Measurements from ENCODE around the gene FANCD2OS.
"Not testable (repeated sequence)": the region's sequence is repeated elsewhere in the genome, so short reads cannot be mapped to it uniquely, and the experiment has no call there.

FANCD2OS gene, protein sequence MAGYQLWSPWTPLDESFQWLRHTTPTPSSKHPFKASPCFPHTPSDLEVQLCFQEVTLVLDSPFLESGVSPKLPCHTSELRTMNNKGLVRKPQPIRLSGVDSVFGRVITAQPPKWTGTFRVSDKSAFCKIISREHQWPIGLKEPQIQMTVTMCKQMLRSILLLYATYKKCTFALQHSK

DNA sequence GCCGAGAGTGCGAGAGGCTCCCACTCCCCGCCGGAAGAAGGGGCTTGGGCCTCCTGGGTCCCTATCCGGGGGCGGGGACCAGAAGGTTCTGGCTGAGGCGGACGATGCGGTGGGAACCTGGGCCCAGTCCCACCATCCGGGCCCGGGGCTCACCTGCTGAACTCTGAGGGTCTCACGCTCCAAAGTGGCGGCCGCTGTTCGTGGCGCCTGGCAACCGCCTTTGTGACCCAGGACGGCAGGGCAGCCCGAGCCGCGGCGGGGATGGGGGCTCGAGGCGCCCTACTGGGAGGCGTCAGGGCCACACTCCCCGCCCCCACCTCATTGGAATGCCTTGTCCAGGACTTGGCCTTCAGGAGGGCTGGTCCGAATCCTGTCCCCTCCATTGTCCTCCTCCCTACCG is at the start of gene FANCD2OS:
FANCD2OS (minus strand) TSS at position 165 of the 400 bp plus-strand sequence. CDS start 3,481 bp downstream, outside the sequence.
- DNase-seq (ENCODE audit: low spot score), result no peak

DNA sequence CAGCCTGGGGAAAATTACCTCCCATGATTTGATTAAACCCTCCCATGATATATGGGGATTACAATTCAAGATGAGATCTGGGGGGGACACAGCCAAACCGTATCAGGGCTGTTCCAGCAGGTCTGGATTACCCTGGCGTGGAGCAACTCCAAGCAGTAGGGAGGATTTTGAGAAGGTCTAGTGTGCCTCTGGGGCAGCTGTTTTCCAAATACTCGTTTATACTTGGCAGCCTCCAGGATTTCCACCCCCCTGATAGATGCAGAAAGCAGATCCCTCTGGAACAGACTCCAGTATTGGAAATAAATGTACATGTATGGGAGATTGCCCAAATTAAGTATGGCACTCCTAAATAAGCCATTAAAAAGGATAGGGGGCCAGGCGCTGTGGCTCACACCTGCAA is 49.0 kb upstream of the FANCD2OS start:
- no peak for DNase-seq (ENCODE audit: low spot score)

DNA sequence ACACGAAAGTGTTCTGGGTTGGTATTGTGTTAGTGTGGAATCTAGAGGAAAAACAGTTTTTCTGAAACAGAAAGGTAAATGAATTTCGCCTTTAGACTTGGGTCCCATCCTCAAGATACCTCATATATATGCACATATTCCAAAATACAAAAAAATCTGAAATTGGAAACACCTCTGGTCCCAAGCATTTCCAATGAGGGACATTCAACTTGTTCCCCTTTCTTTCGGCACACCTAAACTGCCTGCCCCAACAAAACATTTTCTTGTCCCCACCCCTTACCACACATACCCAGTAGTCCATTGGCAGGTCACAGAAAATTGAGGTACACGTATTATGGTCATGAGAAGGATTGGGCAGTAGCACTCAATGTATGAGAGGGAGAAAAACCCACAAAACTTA is 47.6 kb upstream of the FANCD2OS start:
- DNase-seq (ENCODE audit: low spot score), result no peak

DNA sequence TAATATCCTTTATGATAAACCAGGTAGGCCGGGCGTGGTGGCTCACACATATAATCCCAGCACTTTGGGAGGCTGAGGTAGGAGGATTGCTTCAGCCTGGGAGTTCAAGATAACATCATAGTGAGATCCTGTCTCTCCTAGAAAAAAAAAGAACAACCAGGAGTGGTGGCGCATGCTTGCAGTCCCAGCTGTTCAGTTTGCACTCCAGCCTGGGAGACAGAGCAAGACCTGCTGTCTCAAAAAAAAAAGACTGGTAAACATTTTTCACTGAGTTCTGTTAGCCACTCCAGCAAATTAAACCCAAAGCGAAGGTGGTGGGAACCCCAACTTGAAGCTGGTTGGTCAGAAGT is 47.0 kb upstream of the FANCD2OS start:
- DNase-seq (ENCODE audit: low spot score), result no peak

DNA sequence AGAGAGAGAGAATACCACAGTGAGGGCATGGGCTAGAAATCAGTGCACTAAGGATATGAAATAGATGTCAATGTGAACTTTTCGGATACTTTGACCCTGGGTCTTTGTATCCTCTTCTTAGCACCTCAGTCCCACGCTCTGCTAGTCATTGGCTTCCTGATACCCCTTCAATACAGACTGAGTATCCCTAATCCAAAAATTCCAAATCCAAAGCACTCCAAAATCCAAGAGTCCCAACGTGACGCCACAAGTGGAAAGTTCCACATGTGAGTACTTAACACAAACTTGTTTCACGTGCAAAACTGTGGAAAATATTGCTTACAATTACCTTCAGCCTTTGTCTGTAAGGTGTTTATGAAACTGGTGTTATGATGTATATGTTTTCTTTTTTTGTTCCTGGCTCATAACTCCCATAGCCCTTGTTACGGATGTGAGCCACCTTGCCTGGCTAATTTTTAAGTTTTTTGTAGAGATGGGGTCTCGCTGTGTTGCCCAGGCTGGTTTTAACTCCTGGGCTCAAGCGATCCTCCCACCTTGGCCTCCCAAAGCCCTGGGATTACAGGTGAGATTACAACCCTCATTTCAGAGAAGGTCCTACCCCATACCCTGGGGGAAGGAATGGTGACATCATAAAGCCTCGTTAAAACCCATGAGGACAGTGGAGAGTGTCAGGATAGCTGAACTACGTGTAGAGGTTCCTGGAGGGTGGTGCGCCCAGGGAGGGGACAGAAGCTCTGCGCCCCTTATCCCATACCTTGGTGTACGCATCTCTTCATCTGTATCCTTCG is 46.5 kb upstream of the FANCD2OS start:
- no peak for DNase-seq (ENCODE audit: low spot score)

DNA sequence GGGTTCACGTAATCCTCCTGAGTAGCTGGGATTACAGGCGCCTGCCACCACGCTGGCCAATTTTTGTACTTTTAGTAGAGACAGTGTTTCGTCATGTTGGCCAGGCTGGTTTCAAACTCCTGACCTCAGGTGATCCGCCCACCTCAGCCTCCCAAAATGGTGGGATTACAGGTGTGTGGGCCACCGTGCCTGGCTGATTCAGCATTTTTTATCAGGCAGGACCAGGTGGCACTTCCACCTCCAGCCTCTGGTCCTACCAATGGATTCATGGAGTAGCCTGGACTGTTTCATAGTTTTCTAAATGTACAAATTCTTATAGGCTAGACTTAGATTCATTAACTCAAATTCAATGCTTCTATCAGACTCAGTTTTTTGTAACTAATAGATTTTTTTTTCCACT is 42.9 kb upstream of the FANCD2OS start:
- no peak for DNase-seq (ENCODE audit: low spot score)

DNA sequence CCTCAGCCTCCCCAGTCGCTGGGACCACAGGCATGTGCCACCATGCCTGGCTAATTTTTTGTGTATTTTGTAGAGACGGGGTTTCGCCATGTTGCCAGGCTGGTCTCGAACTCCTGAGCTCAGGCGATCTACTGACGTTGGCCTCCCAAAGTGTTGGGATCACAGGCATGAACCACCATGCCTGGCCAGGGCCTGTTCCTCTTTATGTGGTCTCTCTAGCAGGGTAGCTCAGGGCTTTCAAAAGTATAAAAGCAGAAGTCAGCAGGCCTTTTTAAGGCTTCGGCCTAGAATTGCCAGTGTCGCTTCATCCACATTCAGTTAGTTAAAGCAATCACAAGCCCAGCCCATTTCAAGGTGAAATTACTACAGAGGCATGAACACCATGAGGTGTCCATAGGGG is 41.2 kb upstream of the FANCD2OS start:
- DNase-seq (ENCODE audit: low spot score), result no peak

DNA sequence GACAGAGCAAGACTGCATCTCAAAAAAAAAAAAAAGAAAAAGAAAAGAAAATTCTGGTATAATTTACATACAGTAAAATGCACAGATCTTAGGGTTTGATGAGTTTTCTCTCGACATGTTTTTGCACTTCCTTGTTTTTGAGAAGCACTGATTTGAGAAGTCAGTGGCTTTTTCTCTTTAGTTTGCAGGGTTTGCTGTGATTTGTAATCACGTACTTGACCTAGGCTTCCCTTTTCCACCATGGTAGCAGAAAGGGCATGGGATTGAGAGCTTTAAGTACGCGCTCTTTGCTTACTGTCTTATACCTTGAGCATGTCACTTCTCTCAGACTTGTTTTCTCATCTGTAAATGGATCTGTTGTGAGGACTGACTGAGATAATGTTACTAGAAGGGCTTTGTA is 37.6 kb upstream of the FANCD2OS start:
- no peak for DNase-seq (ENCODE audit: low spot score)

DNA sequence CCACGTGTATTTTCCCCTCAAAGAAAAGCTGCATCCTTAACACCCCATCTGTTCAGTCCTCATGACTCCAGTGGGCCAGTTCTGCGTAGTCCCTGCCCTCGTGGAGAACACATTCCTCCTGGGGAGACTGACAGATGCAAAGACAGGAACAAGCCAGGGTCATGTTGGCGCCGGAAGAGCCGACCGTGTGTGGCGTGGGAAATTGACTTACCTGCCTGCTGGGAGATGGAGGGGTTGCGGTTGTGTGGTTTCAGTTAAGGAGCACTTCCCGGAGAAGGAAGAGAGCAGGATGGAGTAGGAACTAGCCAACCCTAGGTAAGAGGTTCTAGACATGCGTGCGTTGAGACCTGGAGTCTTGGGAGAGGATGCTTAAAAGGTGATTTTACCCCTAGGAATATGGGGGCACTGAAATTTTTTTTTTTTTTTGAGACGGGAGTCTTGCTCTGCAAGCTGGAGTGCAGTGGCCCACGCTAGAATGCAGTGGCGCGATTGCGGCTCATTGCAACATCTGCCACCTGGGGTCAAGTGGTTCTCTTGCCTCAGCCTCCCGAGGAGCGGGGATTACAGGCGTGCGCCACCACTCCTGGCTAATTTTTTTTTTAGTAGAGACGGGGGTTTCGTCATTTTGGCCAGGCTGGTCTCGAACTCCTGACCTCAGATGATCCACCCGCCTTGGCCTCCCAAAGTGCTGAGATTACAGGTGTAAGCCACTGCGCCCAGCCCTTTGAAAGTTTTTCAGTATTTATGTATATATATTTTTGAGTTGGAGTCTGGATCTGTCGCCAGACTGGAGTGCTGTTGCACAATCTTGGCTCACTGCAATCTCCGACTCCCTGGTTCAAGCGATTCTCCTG is 34.9 kb upstream of the FANCD2OS start:
- DNase-seq (ENCODE audit: low spot score), result no peak

DNA sequence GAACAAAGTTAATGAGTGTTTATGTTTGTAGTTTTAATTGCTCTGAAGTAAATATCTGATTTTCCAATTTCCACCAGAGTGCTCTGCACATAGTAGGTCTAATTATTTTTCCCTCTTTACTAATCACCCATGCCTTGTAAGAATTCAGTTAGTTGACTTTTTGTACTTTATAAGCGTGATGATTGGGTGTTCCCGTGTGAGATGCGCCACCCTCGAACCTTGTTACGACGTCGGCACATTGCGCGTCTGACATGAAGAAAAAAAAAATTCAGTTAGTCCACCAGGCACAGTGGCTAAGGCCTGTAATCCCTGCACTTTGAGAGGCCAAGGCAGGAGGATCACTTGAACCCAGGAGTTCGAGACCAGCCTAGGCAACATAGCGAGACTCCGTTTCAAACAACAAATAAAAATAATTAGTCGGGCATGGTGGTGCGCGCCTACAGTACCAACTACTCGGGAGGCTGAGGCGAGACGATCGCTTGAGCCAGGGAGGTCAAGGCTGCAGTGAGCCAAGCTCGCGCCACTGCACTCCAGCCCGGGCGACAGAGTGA is 33.0 kb upstream of the FANCD2OS start:
- DNase-seq (ENCODE audit: low spot score), result no peak

DNA sequence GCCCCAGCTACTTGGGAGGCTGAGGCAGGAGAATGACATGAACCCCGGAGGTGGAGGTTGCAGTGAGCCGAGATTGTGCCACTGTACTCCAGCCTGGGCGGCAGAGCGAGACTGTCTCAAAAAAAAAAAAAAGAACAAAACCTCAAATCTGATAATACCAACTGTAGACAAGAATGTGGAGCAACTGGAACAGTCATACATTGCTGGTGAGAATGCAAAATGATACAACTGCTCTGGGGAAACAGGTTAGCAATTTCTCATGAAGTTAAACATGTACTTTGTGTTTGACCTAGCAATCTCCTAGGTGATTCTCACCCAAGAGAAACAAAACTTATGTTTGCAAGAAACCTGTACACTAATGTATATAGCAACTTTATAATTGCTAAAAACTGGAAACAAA is 29.1 kb upstream of the FANCD2OS start:
- DNase-seq (ENCODE audit: low spot score), result no peak

DNA sequence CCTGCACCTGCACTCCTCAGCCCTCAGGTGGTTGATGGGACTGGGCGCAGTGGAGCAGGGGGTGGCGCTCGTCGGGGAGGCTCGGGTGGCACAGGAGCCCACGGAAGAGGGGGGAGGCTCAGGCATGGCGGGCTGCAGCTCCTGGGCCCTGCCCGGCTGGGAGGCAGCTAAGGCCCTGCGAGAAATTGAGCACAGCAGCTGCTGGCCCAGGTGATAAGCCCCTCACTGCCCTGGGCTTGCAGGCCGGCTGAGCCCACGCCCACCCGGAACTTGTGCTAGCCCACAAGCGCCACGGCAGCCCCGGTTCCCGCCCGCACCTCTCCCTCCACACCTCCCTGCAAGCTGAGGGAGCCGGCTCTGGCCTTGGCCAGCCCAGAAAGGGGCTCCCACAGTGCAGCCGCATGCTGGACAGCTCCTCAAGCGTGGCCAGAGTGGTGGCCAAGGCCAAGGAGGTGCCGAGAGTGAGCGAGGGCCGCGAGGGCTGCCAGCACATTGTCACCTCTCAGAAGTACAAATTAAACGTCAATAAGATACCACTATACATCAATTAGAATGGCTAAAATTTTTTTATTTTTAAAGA is 28.5 kb upstream of the FANCD2OS start:
- DNase-seq (ENCODE audit: low spot score), result no peak

DNA sequence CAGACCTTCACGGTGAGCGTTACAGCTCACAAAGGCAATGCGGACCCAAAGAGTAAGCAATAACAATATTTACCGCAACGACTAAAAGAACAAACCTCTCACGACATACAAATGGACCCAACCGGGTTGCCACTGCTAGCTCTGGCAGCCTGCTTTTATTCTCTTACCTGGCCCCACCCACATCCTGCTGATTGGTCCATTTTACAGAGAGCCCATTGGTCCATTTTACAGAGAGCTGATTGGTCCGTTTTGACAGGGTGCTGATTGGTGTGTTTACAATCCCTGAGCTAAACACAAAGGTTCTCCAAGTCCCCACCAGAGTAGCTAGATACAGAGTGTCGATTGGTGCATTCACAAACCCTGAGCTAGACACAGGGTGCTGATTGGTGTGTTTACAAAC is 27.8 kb upstream of the FANCD2OS start:
- DNase-seq (ENCODE audit: low spot score), result not testable (repeated sequence)

DNA sequence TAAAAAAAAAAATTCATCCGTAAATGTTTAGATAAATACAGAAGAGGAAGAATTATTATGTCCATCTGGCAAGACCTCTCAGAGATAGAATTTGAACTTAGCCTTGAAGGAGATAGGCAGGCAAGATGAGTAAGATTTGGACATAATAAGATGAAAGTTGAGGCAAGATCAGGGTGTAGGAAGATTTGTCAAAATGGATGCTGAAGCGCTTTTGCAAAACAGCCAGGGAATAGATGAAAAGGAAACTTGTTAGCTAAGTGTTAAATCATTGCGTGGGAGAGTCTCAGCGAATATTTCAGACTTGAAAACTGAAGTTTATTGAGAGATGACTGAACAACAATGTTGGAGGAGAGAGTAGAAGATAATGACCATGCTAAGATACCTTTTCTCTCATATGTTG is 14.7 kb upstream of the FANCD2OS start:
- no peak for DNase-seq (ENCODE audit: low spot score)

DNA sequence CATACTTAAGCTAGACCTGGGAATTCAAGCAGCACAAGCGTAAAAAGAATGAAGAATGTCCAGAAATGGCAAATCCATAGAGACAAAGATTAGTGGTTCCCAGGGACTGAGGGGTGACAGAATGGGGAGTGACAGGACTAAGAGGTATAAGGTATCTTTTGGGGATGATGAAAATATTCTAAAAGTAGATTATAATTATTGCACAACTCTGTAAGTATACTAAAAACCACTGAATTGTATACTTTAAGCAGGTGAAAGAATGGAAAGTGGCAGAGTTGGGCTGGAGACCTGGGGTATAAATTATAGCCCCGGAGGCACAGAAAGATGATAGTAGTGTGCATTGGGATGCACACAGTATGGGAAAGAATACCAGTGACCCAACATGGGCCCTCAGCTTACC is 13.0 kb upstream of the FANCD2OS start:
- DNase-seq (ENCODE audit: low spot score), result no peak

DNA sequence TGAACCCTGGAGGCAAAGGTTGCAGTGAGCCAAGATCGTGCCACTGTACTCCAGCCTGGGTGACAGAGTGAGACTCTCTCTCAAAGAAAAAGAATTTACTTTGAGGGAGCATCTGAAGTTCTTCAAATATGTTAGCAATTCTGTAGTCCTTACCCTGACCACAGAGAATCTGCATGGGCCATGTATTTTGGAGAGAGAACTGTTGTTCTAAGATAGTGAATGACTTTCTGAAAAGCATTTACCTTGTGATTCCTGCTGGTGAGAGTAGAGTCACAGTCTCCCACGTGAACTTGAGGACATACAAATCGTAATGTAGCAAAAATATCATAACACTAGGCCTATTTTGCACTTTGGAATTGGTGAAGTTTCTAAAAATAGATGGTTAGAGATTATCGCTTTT is 11.3 kb upstream of the FANCD2OS start:
- no peak for DNase-seq (ENCODE audit: low spot score)

DNA sequence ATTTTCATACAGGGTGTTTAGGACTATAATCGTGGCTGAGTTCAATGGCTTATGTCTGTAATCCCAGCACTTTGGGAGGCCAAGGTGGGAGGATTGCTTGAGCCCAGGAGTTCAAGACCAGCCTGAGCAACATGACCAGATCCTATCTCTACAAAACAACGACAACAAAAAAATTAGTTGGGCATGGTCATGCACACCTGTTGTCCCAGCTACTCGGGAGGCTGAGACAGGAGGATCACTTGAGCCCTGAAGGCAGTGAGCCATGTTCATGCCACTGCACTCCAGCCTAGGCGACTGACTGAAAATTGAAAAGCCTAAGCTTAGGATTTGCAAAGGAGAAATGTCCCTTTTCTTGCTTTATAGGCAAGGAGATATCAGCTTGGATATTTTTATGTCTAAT is 8.9 kb upstream of the FANCD2OS start:
- no peak for DNase-seq (ENCODE audit: low spot score)

DNA sequence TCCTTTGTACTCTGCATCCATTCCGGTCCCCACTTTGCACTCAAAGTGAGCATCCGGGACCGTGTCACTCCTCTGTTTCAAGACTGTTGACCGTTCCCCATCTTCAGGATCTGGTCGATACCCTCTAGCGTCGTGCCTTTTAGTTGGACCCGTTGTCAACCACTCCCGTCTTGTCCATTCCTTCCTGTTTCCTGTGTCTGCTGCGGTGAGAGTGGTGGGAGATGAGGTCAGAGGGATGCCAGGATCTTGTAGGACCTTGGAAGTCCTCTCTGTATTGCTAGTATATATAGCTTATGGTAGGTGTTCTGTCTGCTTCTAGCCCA is 8.0 kb upstream of the FANCD2OS start:
- DNase-seq (ENCODE audit: low spot score), result peak; percentile 38

DNA sequence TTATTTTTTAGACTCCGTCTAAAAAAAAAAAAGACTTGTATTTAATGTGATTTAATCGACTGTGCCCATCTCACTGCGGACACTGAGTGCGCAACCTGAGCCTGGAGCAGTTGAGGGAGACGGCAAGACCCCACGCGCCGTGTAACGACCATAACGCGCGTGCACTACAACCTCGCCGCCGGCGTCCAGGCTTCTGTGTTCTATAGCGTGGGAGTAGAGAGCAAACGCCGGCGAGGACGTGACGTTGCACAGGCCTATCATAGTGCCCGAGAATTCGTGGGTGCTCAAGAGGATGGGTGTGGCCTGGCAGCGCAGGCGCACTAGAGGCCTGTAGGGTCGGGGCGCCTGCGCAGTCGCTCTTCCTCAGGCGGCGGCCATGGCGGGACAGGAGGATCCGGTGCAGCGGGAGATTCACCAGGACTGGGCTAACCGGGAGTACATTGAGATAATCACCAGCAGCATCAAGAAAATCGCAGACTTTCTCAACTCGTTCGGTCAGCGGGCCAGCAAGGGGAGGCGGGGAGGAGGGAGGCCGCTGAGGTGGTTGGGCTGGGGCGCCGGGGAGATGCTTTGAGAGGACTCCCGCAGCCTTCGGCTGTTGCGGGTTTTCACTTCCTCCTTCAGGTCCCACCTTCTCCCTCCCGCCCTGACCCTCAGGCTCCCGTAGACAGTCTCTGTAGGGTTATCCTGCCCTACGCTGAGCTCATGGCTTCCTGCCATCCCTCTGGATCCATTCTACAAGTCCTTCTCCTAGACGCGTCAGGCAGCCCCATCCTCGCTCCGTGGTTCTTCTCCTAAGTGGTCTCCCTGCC is 7.5 kb upstream of the FANCD2OS start, which contains the start of gene BRK1:
BRK1 (plus strand) TSS at position 350 of the 812 bp plus-strand sequence; CDS start at position 377, 27 bp downstream.
- peak; percentile 99 for DNase-seq (ENCODE audit: low spot score)

DNA sequence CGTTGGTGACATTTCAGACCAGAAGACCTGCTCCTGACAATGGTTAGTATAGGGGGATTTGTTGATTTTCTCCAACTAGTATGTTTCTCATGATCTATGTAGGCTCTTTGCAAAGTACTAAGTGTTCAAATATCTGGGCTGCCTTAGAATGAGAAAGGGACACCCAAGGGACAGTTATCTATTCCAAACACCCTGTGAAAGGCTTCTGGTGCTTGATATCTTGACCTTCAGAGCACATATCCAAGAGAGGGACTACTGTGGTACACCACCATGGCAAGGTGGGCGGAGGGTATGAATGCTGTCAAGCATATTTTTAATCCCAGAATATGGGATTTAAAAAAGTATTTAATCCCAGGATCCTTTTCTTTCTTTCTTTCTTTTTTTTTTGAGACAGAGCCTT is 1.1 kb downstream of the FANCD2OS start:
- DNase-seq (ENCODE audit: low spot score), result no peak

DNA sequence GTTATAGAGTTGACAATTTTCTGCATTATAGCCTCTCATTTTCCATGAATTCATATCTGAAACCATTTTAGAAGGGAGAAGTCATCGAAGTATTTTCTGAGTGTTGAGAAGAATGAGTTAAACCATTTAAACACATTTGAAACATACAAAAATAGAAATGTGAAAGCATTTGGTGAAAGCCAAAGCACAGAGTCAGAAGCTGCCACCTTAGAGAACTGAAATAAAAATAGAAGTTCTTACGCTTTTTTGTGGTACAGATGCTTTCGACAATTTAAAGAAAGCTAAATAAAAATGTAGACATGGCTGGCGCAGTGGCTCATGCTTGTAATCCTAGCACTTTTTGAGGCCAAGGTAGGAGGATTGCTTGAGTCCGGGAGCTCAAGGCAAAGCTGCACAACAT is 9.0 kb downstream of the FANCD2OS start:
- no peak for DNase-seq (ENCODE audit: low spot score)

DNA sequence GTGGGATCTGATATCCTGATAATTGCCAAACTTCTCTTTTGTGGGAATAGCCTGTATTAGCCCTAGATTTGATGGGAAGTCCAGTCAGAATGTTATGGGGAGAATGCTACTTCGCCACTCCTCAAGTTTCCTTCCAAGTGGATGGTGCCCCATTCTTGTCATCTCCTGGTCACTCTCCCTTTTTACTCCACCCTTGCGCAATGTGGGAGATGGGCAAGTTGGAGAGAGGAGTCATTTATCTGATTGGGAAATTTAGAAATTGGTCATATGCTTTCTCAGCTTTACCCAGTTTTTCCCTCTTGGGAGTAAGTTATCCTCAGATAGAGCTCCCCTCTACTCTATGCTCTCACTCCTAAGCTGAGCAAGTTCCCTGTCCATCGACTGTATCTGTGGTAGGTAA is 14.4 kb downstream of the FANCD2OS start:
- DNase-seq (ENCODE audit: low spot score), result no peak

Measured in hepatic stellate cell (primary cell).